Peyer's patch (tissue), 4 donors: ENCODE data around the gene TCF12. TPM values are rescaled to one million over a fixed set of nuclear protein-coding genes. Genes with fewer than 3 reads are reported as not detected.

Experiments used
- DNase-seq, 3 donors: peaks; one replicate each; pipeline ENCODE4 v3.0.0-alpha.2; 2017 to 2019
- H3K27ac ChIP-seq, 4 donors: fragments of 200-600 bp; sonication (generic); one replicate each; pipeline ENCODE4 v1.5.1; 2016 to 2019
- H3K27me3 ChIP-seq, 2 donors: fragments of 200-600 bp; sonication (generic); one replicate each; pipeline ENCODE4 v1.5.1; 2019
- H3K36me3 ChIP-seq, 3 donors: fragments of 200-600 bp; sonication (generic); one replicate each; pipeline ENCODE4 v1.5.1; 2016 to 2019
- H3K4me1 ChIP-seq, 4 donors: fragments of 200-600 bp; sonication (generic); one replicate each; pipeline ENCODE4 v1.5.1; 2016 to 2019
- H3K4me3 ChIP-seq, 4 donors: fragments of 200-600 bp; sonication (generic); 1 replicate in 3 of 4; 2 replicates in 1 of 4; pipeline ENCODE4 v1.5.1; 2016 to 2019; ENCODE audit warnings: mild to moderate bottlenecking in 1 of 4
- H3K9me3 ChIP-seq, 4 donors: fragments of 200-600 bp; sonication (generic); one replicate each; pipeline ENCODE4 v1.5.1; 2016 to 2019; ENCODE audit warnings: mild to moderate bottlenecking in 1 of 4
- POLR2A ChIP-seq, 2 donors: fragments of 450-650 bp; IDR thresholded peaks; one replicate each; pipeline ENCODE4 v1.5.1; 2017; ENCODE audit warnings: antibody characterized with exemption in 2 of 2, mild to moderate bottlenecking in 2 of 2, moderate library complexity in 2 of 2
- total RNA-seq, 4 donors: library from RNA; depleted of rRNA; stranded (reverse); fragments of >200 nt; gene quantifications; one replicate each; pipeline ENCODE4 v1.1.0, GENCODE V29; 2016
- TF ChIP-seq, protein P1 (sequence below), 6 experiments: fragments of 450-650 bp in 4 of 6; fragments of 200-600 bp in 2 of 6; sonication (generic) in 1 of 6; IDR thresholded peaks; one replicate each; pipeline ENCODE4 v1.5.1; 2017 to 2019; ENCODE audit warnings: antibody characterized with exemption in 6 of 6, mild to moderate bottlenecking in 3 of 6, moderate library complexity in 1 of 6

TCF12 gene
- total RNA-seq, 4 donors from 2014 or later = 98.4 to 815 (median 215) TPM

DNA sequence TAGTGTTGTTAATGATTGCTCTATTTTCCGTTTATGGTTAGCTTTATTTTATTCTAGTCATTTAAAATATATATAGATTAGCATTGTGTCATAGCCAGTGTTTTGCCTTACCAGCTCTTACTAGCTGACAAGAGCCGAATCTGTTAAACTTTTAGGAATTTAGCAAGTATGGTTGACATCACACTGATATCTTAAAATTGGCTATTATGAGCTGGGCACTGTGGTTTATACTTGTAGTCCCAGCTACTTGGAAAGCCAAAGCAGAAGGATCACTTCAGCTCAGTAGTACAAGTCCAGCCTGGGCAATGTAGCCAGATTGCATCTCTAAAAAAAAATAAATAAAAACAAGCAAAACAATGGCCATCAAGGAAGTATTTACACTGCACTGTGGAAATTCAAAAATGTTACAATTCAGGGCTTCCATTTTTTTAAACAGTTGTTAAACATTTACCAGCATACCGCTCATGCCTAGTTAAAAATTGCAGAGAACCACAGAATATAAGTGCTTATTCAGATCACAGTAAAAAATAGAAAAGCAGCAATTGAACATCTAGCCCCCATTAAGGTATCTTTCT is 249.5 kb downstream of the TCF12 start:
- H3K4me1 ChIP-seq = no peaks in the 10 kb centered on the region
- TF ChIP-seq, protein P1, sequence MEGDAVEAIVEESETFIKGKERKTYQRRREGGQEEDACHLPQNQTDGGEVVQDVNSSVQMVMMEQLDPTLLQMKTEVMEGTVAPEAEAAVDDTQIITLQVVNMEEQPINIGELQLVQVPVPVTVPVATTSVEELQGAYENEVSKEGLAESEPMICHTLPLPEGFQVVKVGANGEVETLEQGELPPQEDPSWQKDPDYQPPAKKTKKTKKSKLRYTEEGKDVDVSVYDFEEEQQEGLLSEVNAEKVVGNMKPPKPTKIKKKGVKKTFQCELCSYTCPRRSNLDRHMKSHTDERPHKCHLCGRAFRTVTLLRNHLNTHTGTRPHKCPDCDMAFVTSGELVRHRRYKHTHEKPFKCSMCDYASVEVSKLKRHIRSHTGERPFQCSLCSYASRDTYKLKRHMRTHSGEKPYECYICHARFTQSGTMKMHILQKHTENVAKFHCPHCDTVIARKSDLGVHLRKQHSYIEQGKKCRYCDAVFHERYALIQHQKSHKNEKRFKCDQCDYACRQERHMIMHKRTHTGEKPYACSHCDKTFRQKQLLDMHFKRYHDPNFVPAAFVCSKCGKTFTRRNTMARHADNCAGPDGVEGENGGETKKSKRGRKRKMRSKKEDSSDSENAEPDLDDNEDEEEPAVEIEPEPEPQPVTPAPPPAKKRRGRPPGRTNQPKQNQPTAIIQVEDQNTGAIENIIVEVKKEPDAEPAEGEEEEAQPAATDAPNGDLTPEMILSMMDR (IDR thresholded peaks at IDR 0.05) = no peak
- TF ChIP-seq POLR2A (IDR thresholded peaks at IDR 0.05) = no peak
- no peak overlapping the region for H3K27ac ChIP-seq
- no peaks in the 10 kb centered on the region for H3K27me3 ChIP-seq
- H3K4me3 ChIP-seq = no peak overlapping the region
- peaks cover 0 to 22% (median 0%) of the 10 kb centered on the region in 3 donors for H3K36me3 ChIP-seq
- H3K9me3 ChIP-seq = no peaks in the 10 kb centered on the region
- no peak for DNase-seq

DNA sequence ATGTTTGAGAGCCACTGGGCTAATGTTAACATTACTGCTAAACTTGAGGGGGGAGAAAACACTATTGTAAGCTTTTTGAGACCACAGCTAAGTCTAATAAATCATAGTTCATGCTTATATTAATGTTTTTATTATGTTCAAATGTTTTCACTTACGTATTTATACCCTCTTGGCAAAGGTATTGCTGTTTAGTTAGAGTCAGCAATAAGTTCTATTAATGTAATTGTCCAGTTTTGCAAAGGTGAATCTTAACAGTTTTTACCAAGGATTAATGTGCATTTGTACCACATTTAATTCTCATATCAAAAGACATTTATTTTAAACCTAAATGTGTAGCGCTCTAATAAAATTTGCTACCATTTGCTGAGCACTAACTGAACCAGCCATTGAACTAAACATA is 251.2 kb downstream of the TCF12 start:
- Histone ChIP-seq H3K36me3 (peaks cover 0 to 22% (median 0%) of the 10 kb centered on the region in 3 donors), H3K9me3 (no peaks in the 10 kb centered on the region), H3K4me1 (no peaks in the 10 kb centered on the region), H3K4me3 (no peak overlapping the region), H3K27ac (no peak overlapping the region), H3K27me3 (no peaks in the 10 kb centered on the region)
- DNase-seq = no peak
- TF ChIP-seq, protein P1 (IDR thresholded peaks at IDR 0.05) = no peak
- no peak for TF ChIP-seq POLR2A (IDR thresholded peaks at IDR 0.05)

DNA sequence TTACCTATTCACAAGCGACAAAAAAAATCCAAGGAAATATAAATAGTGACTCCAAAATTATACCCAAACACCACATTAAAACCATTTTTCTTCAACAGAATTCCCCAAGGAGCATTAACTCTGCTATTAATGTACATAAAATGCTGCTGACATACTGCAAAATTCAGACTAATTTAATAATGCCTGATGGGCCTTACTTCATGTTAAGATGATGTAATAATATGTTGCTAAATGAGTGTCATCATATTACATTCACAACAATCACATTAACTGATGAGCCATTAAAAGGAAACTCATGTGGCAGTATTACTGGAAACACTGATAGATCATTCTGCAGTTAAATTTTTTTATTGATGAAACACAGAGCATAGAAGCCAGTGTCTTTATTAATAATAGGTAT is 253.0 kb downstream of the TCF12 start:
- H3K4me1 ChIP-seq = no peaks in the 10 kb centered on the region
- H3K4me3 ChIP-seq = no peak overlapping the region
- H3K9me3 ChIP-seq = no peaks in the 10 kb centered on the region
- peaks cover 0 to 22% (median 0%) of the 10 kb centered on the region in 3 donors for H3K36me3 ChIP-seq
- no peak overlapping the region for H3K27ac ChIP-seq
- DNase-seq = no peak
- TF ChIP-seq, protein P1 (IDR thresholded peaks at IDR 0.05) = no peak
- TF ChIP-seq POLR2A (IDR thresholded peaks at IDR 0.05) = no peak
- no peaks in the 10 kb centered on the region for H3K27me3 ChIP-seq

DNA sequence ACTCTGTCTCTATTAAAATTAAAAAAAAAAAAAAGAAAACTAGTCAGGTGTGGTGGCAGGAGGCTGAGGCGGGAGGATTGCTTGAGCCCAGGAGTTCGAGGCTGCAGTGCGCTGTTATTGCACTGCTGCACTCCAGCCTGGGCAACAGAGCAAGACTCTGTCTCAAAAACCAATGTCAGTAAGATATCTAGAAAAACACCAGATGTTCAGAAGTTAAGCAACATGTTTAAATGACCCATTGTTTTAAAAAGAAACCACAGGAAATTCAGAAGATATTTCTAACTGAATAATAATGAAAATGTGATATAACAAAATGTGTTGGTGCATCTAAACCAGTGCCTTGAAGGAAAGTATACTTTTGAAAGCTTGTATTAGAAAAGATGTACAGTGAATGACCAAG is 254.5 kb downstream of the TCF12 start:
- no peak for DNase-seq
- TF ChIP-seq, protein P1 (IDR thresholded peaks at IDR 0.05) = no peak
- TF ChIP-seq POLR2A (IDR thresholded peaks at IDR 0.05) = no peak
- Histone ChIP-seq H3K36me3 (peaks cover 0 to 10% (median 0%) of the 10 kb centered on the region in 3 donors), H3K27me3 (no peaks in the 10 kb centered on the region), H3K9me3 (no peaks in the 10 kb centered on the region), H3K27ac (no peak overlapping the region), H3K4me1 (no peaks in the 10 kb centered on the region), H3K4me3 (no peak overlapping the region)

DNA sequence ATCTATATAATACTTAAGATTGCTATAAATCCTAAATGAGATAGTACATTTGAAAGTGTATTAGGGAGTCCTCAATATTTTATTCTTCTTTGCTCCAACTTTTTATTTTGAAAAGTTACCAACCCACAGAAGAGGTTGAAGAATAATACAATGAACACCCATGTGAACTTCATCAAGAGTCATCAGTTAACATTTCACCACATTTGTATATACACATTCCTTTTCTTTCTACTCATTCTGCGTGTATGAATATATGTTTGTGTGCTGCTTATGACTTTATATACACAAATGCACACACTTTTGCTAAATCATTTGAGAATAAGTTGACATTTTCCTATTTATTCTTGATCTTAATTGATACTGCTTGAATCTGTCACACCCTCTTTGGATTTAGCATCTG is 264.6 kb downstream of the TCF12 start:
- DNase-seq = no peak
- Histone ChIP-seq H3K4me3 (no peak overlapping the region), H3K4me1 (peaks cover 0 to 11% (median 0%) of the 10 kb centered on the region in 4 donors), H3K27ac (no peak overlapping the region), H3K27me3 (no peaks in the 10 kb centered on the region), H3K36me3 (no peaks in the 10 kb centered on the region), H3K9me3 (no peaks in the 10 kb centered on the region)
- TF ChIP-seq, protein P1 (IDR thresholded peaks at IDR 0.05) = no peak
- TF ChIP-seq POLR2A (IDR thresholded peaks at IDR 0.05) = no peak
